ENCODE data around the gene SLTM.
A peak's percentile ranks its signal among the peaks of the same experiment; 100 is the strongest.

Gene SLTM

DNA sequence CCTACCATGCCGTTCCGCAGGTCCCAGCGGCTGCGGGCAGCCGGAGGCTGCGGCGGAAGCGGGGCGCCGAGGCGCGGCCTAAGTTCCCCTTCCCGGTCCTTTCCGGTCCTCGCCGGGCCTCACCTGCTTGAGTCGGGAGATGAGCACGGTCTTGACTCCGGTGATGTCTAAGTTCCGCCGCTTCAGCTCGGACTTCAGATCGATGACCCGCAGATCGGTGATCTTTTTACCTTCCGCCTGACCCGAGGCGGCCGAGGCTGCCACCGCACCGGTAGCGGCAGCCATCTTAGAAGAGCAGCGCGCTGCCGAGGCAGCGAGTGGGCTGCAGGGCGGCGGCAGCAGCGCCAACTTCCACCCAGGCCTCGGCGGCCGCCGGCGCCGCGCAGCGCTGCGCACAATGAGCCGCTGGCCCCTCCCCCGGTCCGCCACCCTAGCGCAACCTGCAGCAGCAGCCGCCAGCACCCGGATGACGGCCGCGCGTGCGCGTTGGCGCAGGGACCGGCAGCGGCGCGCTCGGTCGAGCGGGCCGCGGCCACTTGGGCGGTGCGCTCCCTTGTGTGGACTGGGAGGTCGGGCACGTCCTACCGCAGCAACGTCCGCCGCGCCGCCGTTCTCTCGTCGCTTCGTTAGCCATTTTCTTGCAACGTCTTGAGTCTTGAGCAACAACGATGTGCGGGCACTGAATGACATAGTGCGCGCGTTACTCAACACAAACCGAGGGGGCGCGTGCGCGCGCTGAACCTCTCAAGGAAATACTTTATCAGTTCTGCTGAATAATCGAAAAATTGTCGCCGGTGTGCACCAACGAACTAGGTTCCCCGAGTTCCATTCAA lies at the start of gene SLTM:
Gene SLTM, minus strand, starts transcription at position 399 of the 833 bp plus-strand sequence. Its CDS starts 114 bp downstream, at position 285.
- TF ChIP-seq FOXP2 (optimal IDR thresholded peaks at IDR 0.05; ENCODE audit: control extremely low read depth, extremely low read length, insufficient read depth) (peak; percentile 52), EZH2 (IDR thresholded peaks at IDR 0.05) (no peak), POLR2AphosphoS5 (IDR thresholded peaks at IDR 0.05; ENCODE audit: borderline replicate concordance, low read depth, low read length) (peak; percentile 88)
- DNase-seq (ENCODE audit: low read depth, low spot score), result peak; percentile 48
- H3K36me3 ChIP-seq (ENCODE audit: insufficient read depth, low read length), result peaks cover 14% of the 10 kb centered on the region
- H3K4me3 ChIP-seq, result peak within 1 kb of the TSS; percentile 97
- H3K9me3 ChIP-seq (ENCODE audit: low read depth, low read length), result no peaks in the 10 kb centered on the region
- H3K27ac ChIP-seq, result peak within 1 kb of the TSS; percentile 88
- H3K9ac ChIP-seq (ENCODE audit: insufficient read length), result peak within 1 kb of the TSS; percentile 99

DNA sequence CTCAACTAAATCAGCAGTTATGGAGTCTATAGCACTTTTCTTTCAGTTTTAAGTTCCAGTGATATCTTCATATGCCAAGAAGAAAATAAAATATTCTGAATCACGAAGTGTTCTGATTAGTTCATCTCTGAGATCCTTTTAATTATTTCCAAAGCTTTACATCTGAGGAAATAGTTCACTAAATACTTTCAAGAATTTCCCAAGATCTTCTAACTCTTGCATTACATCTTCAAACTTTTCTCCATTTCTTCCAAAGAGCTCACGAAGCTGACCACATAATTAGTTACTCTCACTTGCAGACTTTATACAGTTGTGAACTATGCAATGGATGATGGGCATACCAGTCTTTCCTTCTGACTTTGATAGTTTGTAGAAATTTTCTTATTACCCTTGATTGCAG lies 49.8 kb upstream of the SLTM start:
- no peak overlapping the region for H3K4me3 ChIP-seq
- H3K27ac ChIP-seq, result no peak overlapping the region
- no peak for DNase-seq (ENCODE audit: low read depth, low spot score)
- no peak overlapping the region for H3K9ac ChIP-seq (ENCODE audit: insufficient read length)
- TF ChIP-seq EZH2 (IDR thresholded peaks at IDR 0.05) (no peak), FOXP2 (optimal IDR thresholded peaks at IDR 0.05; ENCODE audit: control extremely low read depth, extremely low read length, insufficient read depth) (no peak), POLR2AphosphoS5 (IDR thresholded peaks at IDR 0.05; ENCODE audit: borderline replicate concordance, low read depth, low read length) (no peak)
- no peaks in the 10 kb centered on the region for H3K36me3 ChIP-seq (ENCODE audit: insufficient read depth, low read length)
- no peaks in the 10 kb centered on the region for H3K9me3 ChIP-seq (ENCODE audit: low read depth, low read length)

- no peak overlapping the region for H3K4me3 ChIP-seq
- TF ChIP-seq POLR2AphosphoS5 (IDR thresholded peaks at IDR 0.05; ENCODE audit: borderline replicate concordance, low read depth, low read length), result no peak
- TF ChIP-seq EZH2 (IDR thresholded peaks at IDR 0.05), result no peak
- no peak for TF ChIP-seq FOXP2 (optimal IDR thresholded peaks at IDR 0.05; ENCODE audit: control extremely low read depth, extremely low read length, insufficient read depth)
- H3K9me3 ChIP-seq (ENCODE audit: low read depth, low read length), result no peaks in the 10 kb centered on the region
- H3K36me3 ChIP-seq (ENCODE audit: insufficient read depth, low read length), result no peaks in the 10 kb centered on the region
- no peak overlapping the region for H3K27ac ChIP-seq
- no peak for DNase-seq (ENCODE audit: low read depth, low spot score)
- H3K9ac ChIP-seq (ENCODE audit: insufficient read length), result no peak overlapping the region
These were observed 48.5 kb upstream of the SLTM start for GRCh38 chr15:58981808-58982475.

- Histone ChIP-seq H3K36me3 (ENCODE audit: insufficient read depth, low read length) (no peaks in the 10 kb centered on the region), H3K9me3 (ENCODE audit: low read depth, low read length) (no peaks in the 10 kb centered on the region), H3K9ac (ENCODE audit: insufficient read length) (no peak overlapping the region), H3K4me3 (no peak overlapping the region), H3K27ac (no peak overlapping the region)
- DNase-seq (ENCODE audit: low read depth, low spot score), result no peak
- no peak for TF ChIP-seq FOXP2 (optimal IDR thresholded peaks at IDR 0.05; ENCODE audit: control extremely low read depth, extremely low read length, insufficient read depth)
- TF ChIP-seq POLR2AphosphoS5 (IDR thresholded peaks at IDR 0.05; ENCODE audit: borderline replicate concordance, low read depth, low read length), result no peak
These were observed 47.0 kb upstream of the SLTM start for GRCh38 chr15:58980351-58980939.

- Histone ChIP-seq H3K36me3 (ENCODE audit: insufficient read depth, low read length) (no peaks in the 10 kb centered on the region), H3K4me3 (no peak overlapping the region), H3K9me3 (ENCODE audit: low read depth, low read length) (no peaks in the 10 kb centered on the region), H3K27ac (no peak overlapping the region), H3K9ac (ENCODE audit: insufficient read length) (no peak overlapping the region)
- DNase-seq (ENCODE audit: low read depth, low spot score), result no peak
- no peak for TF ChIP-seq EZH2 (IDR thresholded peaks at IDR 0.05)
- no peak for TF ChIP-seq POLR2AphosphoS5 (IDR thresholded peaks at IDR 0.05; ENCODE audit: borderline replicate concordance, low read depth, low read length)
- no peak for TF ChIP-seq FOXP2 (optimal IDR thresholded peaks at IDR 0.05; ENCODE audit: control extremely low read depth, extremely low read length, insufficient read depth)
These were observed 44.4 kb upstream of the SLTM start for GRCh38 chr15:58977887-58978286.

DNA sequence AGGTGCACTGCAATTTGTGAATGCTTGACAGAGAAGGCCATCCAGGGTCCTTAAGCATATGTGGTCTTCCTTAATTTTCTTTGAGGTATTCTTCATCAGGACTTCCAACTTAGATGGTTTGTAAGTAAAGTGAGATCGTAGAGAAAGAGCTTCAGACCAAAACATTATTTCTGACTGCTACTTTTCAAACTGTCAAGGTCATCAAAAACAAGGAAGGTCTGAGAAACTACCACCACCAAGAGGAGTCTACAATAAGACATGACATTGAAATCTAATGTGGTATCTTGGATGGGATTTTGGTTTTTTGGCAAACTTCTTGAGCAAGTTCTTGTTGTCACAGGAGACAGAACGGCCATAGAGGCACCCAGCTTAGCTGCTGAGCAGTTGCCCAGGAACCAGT lies 34.0 kb upstream of the SLTM start:
- Histone ChIP-seq H3K27ac (no peak overlapping the region), H3K36me3 (ENCODE audit: insufficient read depth, low read length) (no peaks in the 10 kb centered on the region), H3K9me3 (ENCODE audit: low read depth, low read length) (no peaks in the 10 kb centered on the region), H3K4me3 (no peak overlapping the region), H3K9ac (ENCODE audit: insufficient read length) (no peak overlapping the region)
- TF ChIP-seq POLR2AphosphoS5 (IDR thresholded peaks at IDR 0.05; ENCODE audit: borderline replicate concordance, low read depth, low read length) (no peak), EZH2 (IDR thresholded peaks at IDR 0.05) (no peak), FOXP2 (optimal IDR thresholded peaks at IDR 0.05; ENCODE audit: control extremely low read depth, extremely low read length, insufficient read depth) (no peak)
- no peak for DNase-seq (ENCODE audit: low read depth, low spot score)

- Histone ChIP-seq H3K9ac (ENCODE audit: insufficient read length) (no peak overlapping the region), H3K27ac (no peak overlapping the region), H3K36me3 (ENCODE audit: insufficient read depth, low read length) (no peaks in the 10 kb centered on the region), H3K4me3 (no peak overlapping the region), H3K9me3 (ENCODE audit: low read depth, low read length) (no peaks in the 10 kb centered on the region)
- TF ChIP-seq POLR2AphosphoS5 (IDR thresholded peaks at IDR 0.05; ENCODE audit: borderline replicate concordance, low read depth, low read length) (no peak), EZH2 (IDR thresholded peaks at IDR 0.05) (no peak), FOXP2 (optimal IDR thresholded peaks at IDR 0.05; ENCODE audit: control extremely low read depth, extremely low read length, insufficient read depth) (no peak)
- DNase-seq (ENCODE audit: low read depth, low spot score), result no peak
These were observed 33.2 kb upstream of the SLTM start for GRCh38 chr15:58966698-58967097.
